ENCODE measurements around the gene GCLC.

DNA sequence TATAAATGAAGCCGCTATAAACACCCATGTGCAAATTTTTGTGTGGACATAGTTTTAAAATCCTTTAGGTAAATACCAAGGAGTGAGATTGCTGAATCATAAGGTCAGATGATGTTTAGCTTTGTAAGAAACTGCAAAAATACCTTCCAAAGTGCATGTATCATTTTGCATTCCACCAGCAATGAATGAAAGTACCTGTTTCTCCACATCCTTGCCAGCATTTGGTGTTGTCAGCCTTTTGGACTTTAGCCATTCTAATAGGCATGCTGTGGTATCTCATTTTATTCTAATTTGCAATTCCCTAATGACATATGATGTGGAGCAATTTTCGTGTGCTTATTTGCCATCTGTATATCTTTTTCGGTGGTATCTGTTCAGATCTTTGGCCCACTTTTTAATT, 93.7 kb downstream of the GCLC start:
- TF ChIP-seq, protein P1, sequence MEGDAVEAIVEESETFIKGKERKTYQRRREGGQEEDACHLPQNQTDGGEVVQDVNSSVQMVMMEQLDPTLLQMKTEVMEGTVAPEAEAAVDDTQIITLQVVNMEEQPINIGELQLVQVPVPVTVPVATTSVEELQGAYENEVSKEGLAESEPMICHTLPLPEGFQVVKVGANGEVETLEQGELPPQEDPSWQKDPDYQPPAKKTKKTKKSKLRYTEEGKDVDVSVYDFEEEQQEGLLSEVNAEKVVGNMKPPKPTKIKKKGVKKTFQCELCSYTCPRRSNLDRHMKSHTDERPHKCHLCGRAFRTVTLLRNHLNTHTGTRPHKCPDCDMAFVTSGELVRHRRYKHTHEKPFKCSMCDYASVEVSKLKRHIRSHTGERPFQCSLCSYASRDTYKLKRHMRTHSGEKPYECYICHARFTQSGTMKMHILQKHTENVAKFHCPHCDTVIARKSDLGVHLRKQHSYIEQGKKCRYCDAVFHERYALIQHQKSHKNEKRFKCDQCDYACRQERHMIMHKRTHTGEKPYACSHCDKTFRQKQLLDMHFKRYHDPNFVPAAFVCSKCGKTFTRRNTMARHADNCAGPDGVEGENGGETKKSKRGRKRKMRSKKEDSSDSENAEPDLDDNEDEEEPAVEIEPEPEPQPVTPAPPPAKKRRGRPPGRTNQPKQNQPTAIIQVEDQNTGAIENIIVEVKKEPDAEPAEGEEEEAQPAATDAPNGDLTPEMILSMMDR (IDR thresholded peaks at IDR 0.05 in 8 of 11, conservative IDR thresholded peaks at IDR 0.05 in 3 of 11) = no peak
- no peak for TF ChIP-seq POLR2AphosphoS5 (IDR thresholded peaks at IDR 0.05)

All from spleen (tissue), 7 donors.